ENCODE measurements around the gene CDPF1. TPM values are rescaled to one million over a fixed set of nuclear protein-coding genes. Genes with fewer than 3 reads are reported as not detected.
A peak's percentile ranks its signal among the peaks of the same experiment; 100 is the strongest.

The CDPF1 gene
- polyA plus RNA-seq, 3 donors: 8.3 to 8.4 (median 8.3) TPM

- no peaks in the 10 kb centered on the region for H3K9me3 ChIP-seq (replicated peaks in 1 of 2; ENCODE audit: control insufficient read depth in 1 of 2, insufficient read depth in 1 of 2, low read length in 2 of 2)
- H3K36me3 Mint-ChIP-seq: peaks cover 22 to 23% of the 10 kb centered on the region in 2 donors
- 98% methylated on average over 9 of the region's 10 CpGs for WGBS (ENCODE audit: insufficient coverage)
Measured at GRCh38 chr22:46246178-46246577, 3.9 kb downstream of the CDPF1 start.

GRCh38 chr22:46245511-46245910, 4.6 kb downstream of the CDPF1 start:
- Histone ChIP-seq H3K36me3 (replicated peaks in 1 of 2; ENCODE audit: control insufficient read depth in 1 of 2, insufficient read depth in 2 of 2, low read length in 2 of 2) (peaks cover 9 to 24% of the 10 kb centered on the region in 2 donors), H3K9ac (ENCODE audit: insufficient read depth, low read length, poor library complexity, severe bottlenecking) (no peak overlapping the region), H3K4me1 (ENCODE audit: control insufficient read depth in 1 of 2, insufficient read depth in 2 of 2, low read length in 2 of 2) (peaks cover 20 to 26% of the 10 kb centered on the region in 2 donors), H3K4me2 (replicated peaks; ENCODE audit: extremely low read depth, low read length, poor library complexity, severe bottlenecking) (no peak overlapping the region), H3K4me3 (replicated peaks in 1 of 3; ENCODE audit: low read depth in 2 of 3, low read length in 3 of 3) (no peak overlapping the region), H4K20me1 (ENCODE audit: insufficient read depth, low read length) (no peaks in the 10 kb centered on the region), H3K79me2 (ENCODE audit: insufficient read depth, low read length) (peaks cover under 1% of the 10 kb centered on the region), H3K27ac (ENCODE audit: low read depth in 1 of 2, low read length in 2 of 2) (no peak overlapping the region), H2AFZ (ENCODE audit: insufficient read depth, low read depth, low read length, poor library complexity, severe bottlenecking) (no peak overlapping the region), H3K27me3 (ENCODE audit: control insufficient read depth in 2 of 2, insufficient read depth in 2 of 2, low read length in 2 of 2) (no peaks in the 10 kb centered on the region), H3K9me3 (replicated peaks in 1 of 2; ENCODE audit: control insufficient read depth in 1 of 2, insufficient read depth in 1 of 2, low read length in 2 of 2) (no peaks in the 10 kb centered on the region)
- H3K4me1 Mint-ChIP-seq: peaks cover 19% of the 10 kb centered on the region
- peaks cover 0 to 3% (median 0%) of the 10 kb centered on the region in 7 donors for H3K9me3 Mint-ChIP-seq
- no peak overlapping the region for H3K4me3 Mint-ChIP-seq
- no peak for TF ChIP-seq CTCF (IDR thresholded peaks at IDR 0.05)
- H3K27me3 Mint-ChIP-seq (ENCODE audit: low read depth in 3 of 3): peaks cover 0 to 2% (median 0%) of the 10 kb centered on the region in 3 donors
- H3K27ac Mint-ChIP-seq: peak overlapping the region in 1 of 7 donors; percentile 74
- DNase-seq: no peak
- intact Hi-C loops (cut with micrococcal nuclease): no loop called here
- H3K36me3 Mint-ChIP-seq: peaks cover 22 to 23% of the 10 kb centered on the region in 2 donors
- WGBS (ENCODE audit: insufficient coverage): 85% methylated on average over 16 of the region's 16 CpGs

More at GRCh38 chr22:46246178-46246577, 3.9 kb downstream of the CDPF1 start:
- Histone ChIP-seq H3K4me1 (ENCODE audit: control insufficient read depth in 1 of 2, insufficient read depth in 2 of 2, low read length in 2 of 2) (peaks cover 21 to 28% of the 10 kb centered on the region in 2 donors), H3K4me3 (replicated peaks in 1 of 3; ENCODE audit: low read depth in 2 of 3, low read length in 3 of 3) (no peak overlapping the region), H4K20me1 (ENCODE audit: insufficient read depth, low read length) (no peaks in the 10 kb centered on the region), H3K27ac (ENCODE audit: low read depth in 1 of 2, low read length in 2 of 2) (no peak overlapping the region), H3K36me3 (replicated peaks in 1 of 2; ENCODE audit: control insufficient read depth in 1 of 2, insufficient read depth in 2 of 2, low read length in 2 of 2) (peaks cover 9 to 24% of the 10 kb centered on the region in 2 donors), H3K9ac (ENCODE audit: insufficient read depth, low read length, poor library complexity, severe bottlenecking) (no peak overlapping the region), H2AFZ (ENCODE audit: insufficient read depth, low read depth, low read length, poor library complexity, severe bottlenecking) (no peak overlapping the region), H3K79me2 (ENCODE audit: insufficient read depth, low read length) (peaks cover 4% of the 10 kb centered on the region), H3K27me3 (ENCODE audit: control insufficient read depth in 2 of 2, insufficient read depth in 2 of 2, low read length in 2 of 2) (no peaks in the 10 kb centered on the region), H3K4me2 (replicated peaks; ENCODE audit: extremely low read depth, low read length, poor library complexity, severe bottlenecking) (no peak overlapping the region)
- no peak for DNase-seq
- H3K27ac Mint-ChIP-seq: no peak overlapping the region
- peaks cover 0 to 3% (median 0%) of the 10 kb centered on the region in 7 donors for H3K9me3 Mint-ChIP-seq
- peaks cover 19% of the 10 kb centered on the region for H3K4me1 Mint-ChIP-seq
- H3K27me3 Mint-ChIP-seq (ENCODE audit: low read depth in 3 of 3): peaks cover 0 to 2% (median 0%) of the 10 kb centered on the region in 3 donors
- intact Hi-C loops (cut with micrococcal nuclease): no loop called here
- no peak for TF ChIP-seq CTCF (IDR thresholded peaks at IDR 0.05)
- no peak overlapping the region for H3K4me3 Mint-ChIP-seq

Data from CD14-positive monocyte (primary cell).